Activated naive CD8-positive, alpha-beta T cell (primary cell): ENCODE results near the gene ACBD6.
"Not testable (repeated sequence)": the region's sequence is repeated elsewhere in the genome, so short reads cannot be mapped to it uniquely, and the experiment has no call there.

Experiments
- H3K27ac Mint-ChIP-seq: one replicate; pipeline ENCODE4 v1.8.0; 2021; ENCODE audit warnings: mixed read lengths
- H3K27me3 Mint-ChIP-seq: one replicate; pipeline ENCODE4 v1.8.0; 2021; ENCODE audit warnings: mixed read lengths
- H3K36me3 Mint-ChIP-seq: one replicate; pipeline ENCODE4 v1.8.0; 2021; ENCODE audit warnings: mixed read lengths
- H3K4me1 Mint-ChIP-seq: one replicate; pipeline ENCODE4 v1.8.0; 2021; ENCODE audit warnings: low read depth, mixed read lengths
- H3K4me3 Mint-ChIP-seq: one replicate; pipeline ENCODE4 v1.8.0; 2021; ENCODE audit warnings: mild to moderate bottlenecking, mixed read lengths
- H3K9me3 Mint-ChIP-seq: one replicate; pipeline ENCODE4 v1.8.0; 2021; ENCODE audit warnings: low read depth, mixed read lengths

Gene ACBD6

GRCh38 chr1:180425952-180426351, 76.4 kb downstream of the ACBD6 start:
- Mint-ChIP-seq H3K9me3 (peaks cover 8% of the 10 kb centered on the region), H3K4me1 (peaks cover 11% of the 10 kb centered on the region), H3K27ac (no peak overlapping the region), H3K4me3 (no peak overlapping the region), H3K27me3 (no peaks in the 10 kb centered on the region), H3K36me3 (peaks cover 35% of the 10 kb centered on the region)

- no peaks in the 10 kb centered on the region for H3K27me3 Mint-ChIP-seq
- H3K4me1 Mint-ChIP-seq: peaks cover 11% of the 10 kb centered on the region
- no peak overlapping the region for H3K27ac Mint-ChIP-seq
- H3K9me3 Mint-ChIP-seq: peaks cover 12% of the 10 kb centered on the region
- H3K36me3 Mint-ChIP-seq: peaks cover 39% of the 10 kb centered on the region
- H3K4me3 Mint-ChIP-seq: no peak overlapping the region
These were observed 77.4 kb downstream of the ACBD6 start for GRCh38 chr1:180424848-180425457.

- Mint-ChIP-seq H3K9me3 (peaks cover 16% of the 10 kb centered on the region), H3K4me3 (no peak overlapping the region), H3K4me1 (peaks cover 5% of the 10 kb centered on the region), H3K36me3 (peaks cover 40% of the 10 kb centered on the region), H3K27me3 (no peaks in the 10 kb centered on the region), H3K27ac (no peak overlapping the region)
These were observed 80.8 kb downstream of the ACBD6 start for GRCh38 chr1:180421614-180422013.

GRCh38 chr1:180421145-180421544, 81.2 kb downstream of the ACBD6 start:
- H3K4me1 Mint-ChIP-seq, H3K27ac Mint-ChIP-seq, H3K4me3 Mint-ChIP-seq, H3K27me3 Mint-ChIP-seq: not testable (repeated sequence)
- H3K9me3 Mint-ChIP-seq: peaks cover 21% of the 10 kb centered on the region
- peaks cover 42% of the 10 kb centered on the region for H3K36me3 Mint-ChIP-seq

DNA sequence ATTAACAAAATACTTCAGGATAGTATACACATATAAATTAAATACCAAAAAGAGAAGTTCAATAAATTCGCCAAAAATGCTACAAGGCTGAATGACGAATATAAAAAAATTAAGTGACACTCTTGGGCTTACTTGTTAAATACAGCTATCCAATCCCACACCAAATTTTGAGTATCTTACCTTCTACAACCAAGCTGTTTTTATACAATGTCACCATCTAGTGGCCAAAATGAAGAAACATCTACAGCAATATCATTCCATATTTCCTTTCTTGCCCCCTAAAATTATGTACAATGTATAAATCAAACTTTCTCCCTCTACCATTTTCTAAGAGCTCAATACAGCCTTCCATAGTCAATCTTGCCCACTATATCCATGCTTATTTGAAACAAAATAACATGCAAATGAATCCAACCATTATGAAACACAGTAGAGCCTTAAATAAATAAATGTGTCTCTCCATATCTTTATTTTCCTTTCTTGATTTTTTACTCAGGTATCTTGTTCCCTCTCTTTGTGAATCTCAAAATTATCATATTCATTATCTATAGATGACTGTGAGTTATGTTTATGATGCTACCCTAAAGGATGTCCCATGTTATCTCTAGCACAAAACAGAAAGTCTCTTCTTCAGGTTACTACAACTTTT, 86.3 kb downstream of the ACBD6 start:
- Mint-ChIP-seq H3K27me3 (no peaks in the 10 kb centered on the region), H3K4me3 (no peak overlapping the region), H3K27ac (no peak overlapping the region), H3K9me3 (peaks cover 15% of the 10 kb centered on the region), H3K4me1 (no peaks in the 10 kb centered on the region), H3K36me3 (peaks cover 39% of the 10 kb centered on the region)

DNA sequence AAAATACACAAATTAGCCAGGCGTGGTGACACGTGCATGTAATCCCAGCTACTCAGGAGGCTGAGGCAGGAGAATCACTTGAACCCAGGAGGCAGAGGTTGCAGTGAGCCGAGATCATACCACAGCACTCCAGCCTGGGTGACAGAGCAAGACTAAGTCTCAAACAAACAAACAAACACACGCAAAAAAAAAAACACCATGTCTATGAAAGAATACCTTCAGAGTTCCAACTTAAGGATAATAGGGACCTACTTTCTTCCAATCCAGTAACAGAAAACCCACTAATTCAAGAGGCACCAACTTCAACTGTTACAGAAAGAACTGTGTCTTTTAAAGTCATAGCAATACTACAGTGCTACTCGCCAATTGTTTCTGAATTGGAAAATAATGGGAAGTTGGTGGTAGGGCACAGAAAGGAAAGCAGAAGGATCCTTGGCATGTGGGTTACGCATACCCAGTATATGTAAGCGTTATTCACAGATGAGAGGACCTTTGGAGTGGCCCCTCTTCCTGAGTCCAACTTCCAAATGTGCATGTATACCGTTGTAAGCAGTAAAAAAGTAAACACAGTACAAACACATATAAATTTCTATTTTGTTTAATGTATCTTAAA, 87.0 kb downstream of the ACBD6 start:
- Mint-ChIP-seq H3K9me3 (peaks cover 14% of the 10 kb centered on the region), H3K36me3 (peaks cover 38% of the 10 kb centered on the region), H3K4me1 (peaks cover 2% of the 10 kb centered on the region), H3K4me3 (no peak overlapping the region), H3K27me3 (no peaks in the 10 kb centered on the region), H3K27ac (no peak overlapping the region)

DNA sequence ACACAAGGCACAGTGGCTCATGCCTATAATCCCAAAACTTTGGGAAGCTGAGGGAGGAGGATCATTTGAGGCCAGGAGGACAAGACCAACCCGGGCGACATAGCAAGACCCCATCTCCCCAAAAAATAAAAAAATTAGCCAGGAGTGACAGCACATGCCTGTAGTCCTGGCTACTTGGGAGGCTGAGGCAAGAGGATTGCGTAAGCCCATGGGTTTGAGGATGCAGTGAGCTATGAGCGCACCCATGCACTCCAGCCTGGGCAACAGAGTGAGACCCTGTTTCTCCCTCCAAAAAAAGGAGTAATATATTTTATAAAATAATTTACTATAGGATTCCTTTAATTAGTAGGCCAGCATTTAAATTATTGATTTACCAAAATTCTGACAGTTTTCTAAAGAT, 89.8 kb downstream of the ACBD6 start:
- Mint-ChIP-seq H3K9me3 (peaks cover 9% of the 10 kb centered on the region), H3K36me3 (peaks cover 39% of the 10 kb centered on the region), H3K4me1 (peaks cover 2% of the 10 kb centered on the region), H3K4me3 (no peak overlapping the region), H3K27ac (no peak overlapping the region), H3K27me3 (no peaks in the 10 kb centered on the region)

DNA sequence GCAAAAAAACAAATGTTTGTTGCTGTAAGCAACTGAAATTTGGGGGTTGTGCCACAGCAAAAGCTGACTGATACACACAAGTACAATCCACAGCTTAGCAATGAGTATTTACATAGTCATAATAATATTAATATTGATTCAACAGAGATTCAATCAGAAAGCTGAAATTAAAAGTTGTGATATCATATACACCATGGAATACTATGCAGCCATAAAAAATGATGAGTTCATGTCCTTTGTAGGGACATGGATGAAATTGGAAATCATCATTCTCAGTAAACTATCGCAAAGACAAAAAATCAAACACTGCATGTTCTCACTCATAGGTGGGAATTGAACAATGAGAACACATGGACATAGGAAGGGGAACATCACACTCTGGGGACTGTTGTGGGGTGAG, 94.2 kb downstream of the ACBD6 start:
- not testable (repeated sequence) for H3K9me3 Mint-ChIP-seq, H3K27ac Mint-ChIP-seq, H3K4me1 Mint-ChIP-seq, H3K27me3 Mint-ChIP-seq, H3K4me3 Mint-ChIP-seq
- H3K36me3 Mint-ChIP-seq: peaks cover 31% of the 10 kb centered on the region

GRCh38 chr1:180407051-180407450, 95.3 kb downstream of the ACBD6 start:
- no peak overlapping the region for H3K4me3 Mint-ChIP-seq
- H3K27ac Mint-ChIP-seq: no peak overlapping the region
- H3K9me3 Mint-ChIP-seq: no peaks in the 10 kb centered on the region
- H3K27me3 Mint-ChIP-seq: no peaks in the 10 kb centered on the region
- peaks cover 10% of the 10 kb centered on the region for H3K4me1 Mint-ChIP-seq
- peaks cover 30% of the 10 kb centered on the region for H3K36me3 Mint-ChIP-seq

DNA sequence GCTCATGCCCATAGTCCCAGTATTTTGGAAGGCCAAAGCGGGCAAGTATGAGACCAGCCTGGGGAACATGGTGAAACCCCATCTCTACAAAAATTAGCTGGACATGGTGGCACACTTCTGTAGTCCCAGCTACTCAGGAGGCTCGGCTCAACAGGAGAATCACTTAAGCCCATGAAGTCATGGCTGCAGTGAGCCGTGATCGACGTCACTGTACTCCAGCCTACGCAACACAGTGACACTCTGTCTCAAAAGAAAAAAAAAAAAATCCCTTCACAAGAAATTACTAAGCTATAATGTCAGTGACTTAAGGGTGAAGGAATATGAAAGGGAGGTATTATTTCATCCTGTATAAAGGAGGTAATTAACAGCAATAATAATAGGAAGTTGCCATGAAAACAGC, 99.8 kb downstream of the ACBD6 start:
- H3K4me3 Mint-ChIP-seq: no peak overlapping the region
- H3K9me3 Mint-ChIP-seq: no peaks in the 10 kb centered on the region
- peaks cover 14% of the 10 kb centered on the region for H3K36me3 Mint-ChIP-seq
- no peaks in the 10 kb centered on the region for H3K27me3 Mint-ChIP-seq
- no peak overlapping the region for H3K27ac Mint-ChIP-seq
- peaks cover 11% of the 10 kb centered on the region for H3K4me1 Mint-ChIP-seq

GRCh38 chr1:180402001-180402400, 100.4 kb downstream of the ACBD6 start:
- no peak overlapping the region for H3K4me3 Mint-ChIP-seq
- H3K9me3 Mint-ChIP-seq: no peaks in the 10 kb centered on the region
- H3K27ac Mint-ChIP-seq: no peak overlapping the region
- H3K36me3 Mint-ChIP-seq: peaks cover 20% of the 10 kb centered on the region
- H3K4me1 Mint-ChIP-seq: peaks cover 11% of the 10 kb centered on the region
- H3K27me3 Mint-ChIP-seq: no peaks in the 10 kb centered on the region

GRCh38 chr1:180397175-180397574, 105.2 kb downstream of the ACBD6 start:
- no peak overlapping the region for H3K27ac Mint-ChIP-seq
- no peak overlapping the region for H3K4me3 Mint-ChIP-seq
- H3K36me3 Mint-ChIP-seq: peaks cover 41% of the 10 kb centered on the region
- H3K27me3 Mint-ChIP-seq: no peaks in the 10 kb centered on the region
- peaks cover 24% of the 10 kb centered on the region for H3K9me3 Mint-ChIP-seq
- peaks cover 8% of the 10 kb centered on the region for H3K4me1 Mint-ChIP-seq

- Mint-ChIP-seq H3K4me1 (peaks cover 5% of the 10 kb centered on the region), H3K9me3 (peaks cover 24% of the 10 kb centered on the region), H3K27ac (no peak overlapping the region), H3K4me3 (no peak overlapping the region), H3K36me3 (peaks cover 52% of the 10 kb centered on the region), H3K27me3 (no peaks in the 10 kb centered on the region)
These were observed 109.8 kb downstream of the ACBD6 start for GRCh38 chr1:180392427-180393145.

GRCh38 chr1:180392020-180392419, 110.4 kb downstream of the ACBD6 start:
- Mint-ChIP-seq H3K36me3 (peaks cover 48% of the 10 kb centered on the region), H3K9me3 (peaks cover 27% of the 10 kb centered on the region), H3K27me3 (no peaks in the 10 kb centered on the region), H3K4me3 (no peak overlapping the region), H3K4me1 (peaks cover 5% of the 10 kb centered on the region), H3K27ac (no peak overlapping the region)

- H3K27me3 Mint-ChIP-seq: no peaks in the 10 kb centered on the region
- H3K9me3 Mint-ChIP-seq: peaks cover 27% of the 10 kb centered on the region
- peaks cover 45% of the 10 kb centered on the region for H3K36me3 Mint-ChIP-seq
- no peak overlapping the region for H3K4me3 Mint-ChIP-seq
- H3K27ac Mint-ChIP-seq: no peak overlapping the region
- H3K4me1 Mint-ChIP-seq: peaks cover 4% of the 10 kb centered on the region
These were observed 115.0 kb downstream of the ACBD6 start for GRCh38 chr1:180387413-180387812.
